ENCODE measurements around the gene AVPR2.

DNA sequence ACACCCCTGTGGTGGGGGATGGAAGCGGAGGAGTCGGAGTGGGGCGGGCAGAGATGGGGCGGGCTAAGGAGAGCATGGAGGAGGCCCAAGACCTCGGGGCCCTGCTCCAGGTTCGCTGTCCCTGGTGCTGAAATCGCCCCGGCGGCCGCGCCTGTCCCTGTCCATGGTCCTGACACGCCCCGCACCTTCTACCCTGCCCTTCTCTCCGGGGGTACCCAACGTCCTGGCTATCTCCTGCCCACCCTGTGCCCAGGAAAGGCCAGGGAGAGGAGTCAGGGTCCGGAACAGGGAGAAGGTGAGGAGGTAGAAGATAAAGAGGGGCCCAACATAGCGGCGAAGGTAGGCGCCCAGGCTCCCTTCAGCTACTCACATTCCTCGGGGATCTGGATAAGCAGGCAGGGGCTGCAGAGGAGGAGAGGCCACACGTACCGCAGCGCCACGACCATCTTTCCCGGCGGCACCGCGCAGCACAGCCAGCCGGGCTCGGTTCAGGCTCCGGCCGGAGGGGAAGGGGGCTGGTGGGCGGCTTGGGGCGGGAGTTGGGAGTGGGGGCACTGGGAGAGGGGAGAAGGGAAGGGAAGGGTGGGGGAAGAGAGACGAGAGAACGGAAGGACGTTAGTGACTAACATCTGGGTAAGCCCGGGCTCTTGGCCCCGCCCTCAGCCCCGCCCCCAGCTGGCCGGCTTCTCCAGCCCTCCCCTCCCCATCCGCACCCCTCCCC is 28.9 kb upstream of the AVPR2 start:
- TF ChIP-seq MAX (IDR thresholded peaks at IDR 0.05; ENCODE audit: low read depth, low read length) (peak; percentile 85), POLR2A (IDR thresholded peaks at IDR 0.05; ENCODE audit: extremely low read depth, insufficient read length) (no peak)
